GM20000 (cell line): ENCODE measurements around the gene RRAS.

Experiments
- DNase-seq: peaks from one replicate; pipeline ENCODE4 v3.0.0; 2012; ENCODE audit warnings: low spot score
- TF ChIP-seq, protein P1 (sequence below): IDR thresholded peaks from 2 replicates; pipeline ENCODE4 v1.5.1; 2012; ENCODE audit warnings: mild to moderate bottlenecking, control low read depth; ENCODE audit errors: extremely low read depth, missing control alignments

RRAS gene

DNA sequence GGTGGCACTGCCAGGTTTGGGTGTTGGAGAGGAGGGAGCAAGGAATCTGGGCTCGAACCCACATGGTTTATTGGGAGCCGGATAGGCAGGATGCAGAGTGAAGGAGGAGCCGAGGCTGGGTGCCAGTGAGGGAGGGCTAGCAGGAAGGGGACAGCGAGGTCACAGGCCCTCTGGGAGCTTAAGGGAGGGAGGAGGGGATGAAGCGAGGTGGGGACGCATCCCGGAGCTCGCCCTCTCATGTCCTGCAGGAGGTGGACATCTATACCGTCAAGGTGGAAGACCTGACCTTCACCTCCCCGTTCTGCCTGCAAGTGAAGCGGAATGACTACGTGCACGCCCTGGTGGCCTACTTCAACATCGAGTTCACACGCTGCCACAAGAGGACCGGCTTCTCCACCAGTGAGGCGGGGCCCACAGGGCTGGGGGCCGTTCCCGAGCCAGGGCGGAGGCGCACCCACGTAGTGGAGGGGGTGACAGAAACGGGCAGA lies 45.9 kb upstream of the RRAS start:
- DNase-seq = no peak
- TF ChIP-seq, protein P1, sequence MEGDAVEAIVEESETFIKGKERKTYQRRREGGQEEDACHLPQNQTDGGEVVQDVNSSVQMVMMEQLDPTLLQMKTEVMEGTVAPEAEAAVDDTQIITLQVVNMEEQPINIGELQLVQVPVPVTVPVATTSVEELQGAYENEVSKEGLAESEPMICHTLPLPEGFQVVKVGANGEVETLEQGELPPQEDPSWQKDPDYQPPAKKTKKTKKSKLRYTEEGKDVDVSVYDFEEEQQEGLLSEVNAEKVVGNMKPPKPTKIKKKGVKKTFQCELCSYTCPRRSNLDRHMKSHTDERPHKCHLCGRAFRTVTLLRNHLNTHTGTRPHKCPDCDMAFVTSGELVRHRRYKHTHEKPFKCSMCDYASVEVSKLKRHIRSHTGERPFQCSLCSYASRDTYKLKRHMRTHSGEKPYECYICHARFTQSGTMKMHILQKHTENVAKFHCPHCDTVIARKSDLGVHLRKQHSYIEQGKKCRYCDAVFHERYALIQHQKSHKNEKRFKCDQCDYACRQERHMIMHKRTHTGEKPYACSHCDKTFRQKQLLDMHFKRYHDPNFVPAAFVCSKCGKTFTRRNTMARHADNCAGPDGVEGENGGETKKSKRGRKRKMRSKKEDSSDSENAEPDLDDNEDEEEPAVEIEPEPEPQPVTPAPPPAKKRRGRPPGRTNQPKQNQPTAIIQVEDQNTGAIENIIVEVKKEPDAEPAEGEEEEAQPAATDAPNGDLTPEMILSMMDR = no peak

DNA sequence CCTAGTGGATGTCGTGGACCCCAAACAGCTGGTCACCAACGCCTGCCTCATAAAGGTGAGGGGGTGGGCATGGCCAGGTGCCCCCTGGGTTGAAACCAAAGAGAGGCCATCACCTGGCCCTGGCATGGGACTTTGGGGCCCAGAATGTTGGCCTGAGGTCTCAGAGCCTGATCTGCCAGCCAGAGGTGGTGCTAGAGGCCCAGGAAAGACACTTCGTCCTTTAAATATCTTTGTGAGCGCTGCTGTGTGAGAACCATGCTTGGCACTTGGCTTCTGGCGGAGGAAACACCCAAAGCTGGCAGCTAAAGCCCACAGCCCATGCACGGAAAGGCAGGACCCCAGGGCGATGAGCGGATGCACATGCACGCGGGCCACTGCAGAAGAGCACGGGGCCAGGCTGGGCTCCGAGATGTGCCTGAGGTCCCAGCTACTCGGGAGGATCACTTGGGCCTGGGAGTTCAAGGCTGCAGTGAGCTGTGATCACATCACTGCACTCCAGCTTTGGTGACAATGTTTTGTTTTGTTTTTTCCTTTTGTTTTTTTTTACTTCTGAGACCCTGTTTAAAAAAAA lies 45.1 kb upstream of the RRAS start:
- DNase-seq = no peak
- TF ChIP-seq, protein P1 = no peak

DNA sequence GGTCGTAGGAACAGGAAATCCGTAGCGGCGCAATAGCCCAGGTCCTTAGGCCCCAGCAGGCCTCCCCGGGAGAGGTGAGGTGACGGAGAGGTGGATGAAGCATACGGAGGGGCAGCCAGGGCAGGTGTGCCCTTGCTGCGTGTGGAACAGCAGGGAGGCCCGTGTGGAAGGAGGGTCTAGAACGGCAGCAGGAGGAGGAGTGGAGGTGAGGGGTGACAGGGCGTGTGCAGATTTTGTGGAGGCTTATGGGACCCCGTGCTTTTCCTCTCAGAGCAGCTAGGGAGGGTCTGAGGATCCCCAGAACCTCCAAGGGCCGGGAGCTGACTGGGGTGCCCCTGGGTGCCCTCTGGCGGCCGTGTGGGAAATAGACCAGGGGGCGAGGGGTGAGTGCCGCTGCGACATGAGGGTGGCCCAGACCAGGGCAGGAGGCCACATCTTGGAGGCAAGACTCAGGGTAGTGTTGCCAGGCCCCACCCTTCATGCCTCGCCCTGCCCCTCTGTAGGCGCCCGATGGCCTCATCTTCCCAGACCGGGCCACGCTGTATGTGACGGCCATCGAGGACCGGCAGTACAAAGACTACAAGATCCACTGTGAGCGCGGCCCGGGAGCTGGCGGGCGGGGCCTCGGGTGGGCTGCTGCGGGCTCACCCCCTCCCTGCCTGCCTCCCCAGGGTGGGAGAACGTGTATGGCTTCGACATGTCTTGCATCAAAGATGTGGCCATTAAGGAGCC lies 44.5 kb upstream of the RRAS start:
- peak; percentile 75 for DNase-seq
- TF ChIP-seq, protein P1 = no peak

DNA sequence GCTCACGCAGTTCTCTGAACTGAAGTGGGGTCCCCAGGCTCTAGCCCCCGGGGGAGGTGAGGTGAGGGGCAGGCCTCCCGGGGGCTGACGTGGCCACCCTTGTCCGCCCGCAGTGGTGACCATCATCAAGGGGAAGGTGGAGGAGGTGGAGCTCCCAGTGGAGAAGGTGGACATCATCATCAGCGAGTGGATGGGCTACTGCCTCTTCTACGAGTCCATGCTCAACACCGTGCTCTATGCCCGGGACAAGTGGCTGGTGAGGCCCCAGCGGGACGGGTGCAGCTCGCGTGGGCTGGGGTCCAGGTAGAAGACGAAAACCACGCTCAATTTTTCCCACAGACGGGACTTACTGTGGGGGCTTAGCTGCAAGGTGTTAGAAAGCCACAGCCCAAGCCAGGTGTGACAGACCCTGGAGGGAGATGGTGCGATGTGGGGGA lies 43.9 kb upstream of the RRAS start:
- no peak for DNase-seq
- TF ChIP-seq, protein P1 = no peak

DNA sequence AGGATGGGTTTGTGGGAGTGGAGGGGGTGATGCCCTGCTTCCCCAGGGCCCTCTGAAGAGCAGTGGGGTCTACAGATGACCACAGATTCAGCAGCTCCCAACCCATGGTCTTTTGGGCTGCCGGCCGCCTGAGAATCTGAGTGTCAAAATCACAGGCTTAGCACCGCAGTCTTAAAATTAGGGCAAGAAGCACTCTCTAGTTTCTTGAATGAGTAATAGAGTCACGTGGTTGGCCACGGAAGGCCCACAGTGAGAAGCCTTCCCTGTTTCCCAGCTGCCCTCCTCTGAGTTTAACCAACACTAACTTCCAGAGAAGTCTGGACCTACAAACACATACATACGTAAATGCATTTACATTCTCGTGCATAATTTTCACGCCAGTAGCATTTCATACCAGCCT lies 42.3 kb upstream of the RRAS start:
- DNase-seq = no peak
- TF ChIP-seq, protein P1 = no peak

DNA sequence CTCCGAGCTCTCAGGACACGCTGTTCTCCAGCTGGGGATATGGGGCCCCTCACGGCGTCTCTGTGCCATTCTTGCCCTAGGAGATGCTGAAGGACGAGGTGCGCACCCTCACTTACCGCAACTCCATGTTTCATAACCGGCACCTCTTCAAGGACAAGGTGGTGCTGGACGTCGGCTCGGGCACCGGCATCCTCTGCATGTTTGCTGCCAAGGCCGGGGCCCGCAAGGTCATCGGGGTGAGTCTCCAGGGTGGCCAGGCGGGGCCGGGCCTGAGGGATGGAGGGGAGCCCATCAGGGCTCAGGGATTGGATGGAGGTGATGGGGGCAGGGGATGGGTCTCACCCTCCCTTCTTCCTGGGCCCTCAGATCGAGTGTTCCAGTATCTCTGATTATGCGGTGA lies 41.9 kb upstream of the RRAS start:
- TF ChIP-seq, protein P1 = no peak
- DNase-seq = no peak

DNA sequence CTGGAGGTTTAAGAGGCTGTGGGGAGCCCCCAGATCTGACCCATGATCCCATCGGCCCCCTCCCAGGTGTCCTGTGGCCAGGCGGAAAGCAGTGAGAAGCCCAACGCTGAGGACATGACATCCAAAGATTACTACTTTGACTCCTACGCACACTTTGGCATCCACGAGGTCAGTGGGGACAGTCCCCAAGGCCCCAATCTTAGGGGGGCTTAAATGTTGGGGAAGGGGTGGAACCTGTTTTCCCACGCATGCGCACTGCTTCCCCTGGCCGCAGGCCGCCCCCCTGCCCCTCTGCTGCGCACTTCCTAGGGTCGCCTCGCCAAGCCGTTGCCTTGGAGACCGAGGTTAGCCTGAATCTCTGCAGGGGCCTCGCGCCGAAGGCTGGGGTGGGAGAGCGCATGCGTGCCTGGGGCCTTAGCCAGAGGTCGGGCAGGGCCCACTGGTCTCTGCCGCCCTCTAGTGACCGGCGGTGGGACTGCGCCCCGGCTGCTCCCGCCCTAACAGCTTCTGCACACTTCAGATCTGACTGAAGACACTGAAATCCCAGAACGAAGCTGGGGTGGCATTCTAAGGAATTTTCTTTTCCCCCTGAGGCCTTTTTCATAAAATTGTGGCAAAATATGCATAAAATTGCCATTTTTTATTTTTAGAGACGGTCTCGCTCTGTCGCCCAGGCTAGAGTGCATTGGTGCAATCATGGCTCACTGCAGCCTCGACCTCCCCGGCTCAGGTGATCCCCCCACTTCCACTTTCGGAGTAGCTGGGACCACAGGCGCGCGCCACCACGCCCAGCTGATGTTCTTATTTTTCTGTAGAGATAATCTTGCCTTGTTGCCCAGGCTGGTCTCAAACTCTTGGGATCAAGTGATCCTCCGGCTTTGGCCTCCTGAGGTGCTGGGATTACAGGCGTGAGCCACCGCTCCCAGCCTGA lies 40.7 kb upstream of the RRAS start:
- DNase-seq = peak; percentile 96
- TF ChIP-seq, protein P1 = peak; percentile 98
